PC-3 (cell line): Measurements from ENCODE around the gene ANO7.

Source experiments
- CTCF ChIP-seq: fragments of 300-600 bp; sonication (generic); conservative IDR thresholded peaks from 2 replicates; pipeline ENCODE4 v1.5.1; 2017; ENCODE audit warnings: antibody characterized with exemption, low read depth, mild to moderate bottlenecking, low read length
- EZH2 ChIP-seq: fragments of 300-600 bp; sonication (generic); IDR thresholded peaks from one replicate; pipeline ENCODE4 v1.6.1; 2017; ENCODE audit warnings: antibody characterized with exemption, mild to moderate bottlenecking, low read length; ENCODE audit not compliant: unreplicated experiment
- EZH2phosphoT487 ChIP-seq: fragments of 300-600 bp; sonication (generic); IDR thresholded peaks from 2 replicates; pipeline ENCODE4 v1.6.1; 2018; ENCODE audit warnings: mild to moderate bottlenecking, antibody characterized with exemption, low read length, borderline replicate concordance

GRCh38 chr2:241204010-241204384 is 15.5 kb downstream of the ANO7 start:
- TF ChIP-seq CTCF (no peak), EZH2 (no peak), EZH2phosphoT487 (no peak)
